Stimulated activated CD8-positive, alpha-beta memory T cell treated with anti-CD3 and anti-CD28 coated beads, Interleukin-4, amount 100 ng/mL, for 48 hours (primary cell): ENCODE data around the gene CCDC12.

Experiments
- DNase-seq: peaks from one replicate; pipeline ENCODE4 v3.0.0-alpha.2; 2020

CCDC12 gene

GRCh38 chr3:46903341-46904302, 72.9 kb downstream of the CCDC12 start:
- DNase-seq: no peak

GRCh38 chr3:46902188-46902631, 74.3 kb downstream of the CCDC12 start:
- DNase-seq: no peak

- no peak for DNase-seq
Measured at GRCh38 chr3:46901591-46902187, 74.9 kb downstream of the CCDC12 start.

DNA sequence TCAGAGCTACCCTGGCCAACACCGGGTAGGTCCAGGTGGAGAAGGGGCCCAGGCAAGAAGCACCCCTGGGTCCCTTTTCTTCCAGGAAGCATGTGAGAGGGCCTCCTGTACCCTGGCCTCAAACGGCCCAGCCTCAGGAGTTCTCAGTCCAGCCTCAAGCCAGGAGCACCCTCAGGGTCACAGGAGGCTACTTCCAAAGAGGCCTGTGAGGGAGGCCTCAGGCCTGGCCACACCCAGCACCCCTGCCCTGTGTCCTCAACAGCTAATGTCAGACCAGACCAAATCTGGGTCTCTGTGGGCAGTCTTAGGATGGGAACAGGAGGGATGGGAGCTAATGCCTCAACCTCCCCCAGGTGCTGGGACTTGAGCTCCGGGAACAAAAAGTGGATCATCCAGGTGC, 75.5 kb downstream of the CCDC12 start:
- DNase-seq: no peak

GRCh38 chr3:46900356-46900755, 76.2 kb downstream of the CCDC12 start:
- no peak for DNase-seq

DNA sequence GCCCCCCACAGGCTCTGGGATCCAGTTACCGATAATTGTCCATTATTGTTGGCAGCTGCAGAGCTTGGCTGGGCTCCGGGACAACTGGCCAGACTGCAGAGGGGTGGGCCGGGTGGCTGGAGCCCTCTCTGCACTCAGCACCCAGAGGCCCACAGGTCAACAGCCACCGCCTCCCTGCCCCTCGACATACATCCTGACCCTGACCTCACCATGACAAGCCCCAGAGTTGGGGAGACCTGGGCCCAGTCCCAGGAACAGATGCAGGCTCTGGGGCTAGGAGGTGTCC, 76.6 kb downstream of the CCDC12 start:
- no peak for DNase-seq

DNA sequence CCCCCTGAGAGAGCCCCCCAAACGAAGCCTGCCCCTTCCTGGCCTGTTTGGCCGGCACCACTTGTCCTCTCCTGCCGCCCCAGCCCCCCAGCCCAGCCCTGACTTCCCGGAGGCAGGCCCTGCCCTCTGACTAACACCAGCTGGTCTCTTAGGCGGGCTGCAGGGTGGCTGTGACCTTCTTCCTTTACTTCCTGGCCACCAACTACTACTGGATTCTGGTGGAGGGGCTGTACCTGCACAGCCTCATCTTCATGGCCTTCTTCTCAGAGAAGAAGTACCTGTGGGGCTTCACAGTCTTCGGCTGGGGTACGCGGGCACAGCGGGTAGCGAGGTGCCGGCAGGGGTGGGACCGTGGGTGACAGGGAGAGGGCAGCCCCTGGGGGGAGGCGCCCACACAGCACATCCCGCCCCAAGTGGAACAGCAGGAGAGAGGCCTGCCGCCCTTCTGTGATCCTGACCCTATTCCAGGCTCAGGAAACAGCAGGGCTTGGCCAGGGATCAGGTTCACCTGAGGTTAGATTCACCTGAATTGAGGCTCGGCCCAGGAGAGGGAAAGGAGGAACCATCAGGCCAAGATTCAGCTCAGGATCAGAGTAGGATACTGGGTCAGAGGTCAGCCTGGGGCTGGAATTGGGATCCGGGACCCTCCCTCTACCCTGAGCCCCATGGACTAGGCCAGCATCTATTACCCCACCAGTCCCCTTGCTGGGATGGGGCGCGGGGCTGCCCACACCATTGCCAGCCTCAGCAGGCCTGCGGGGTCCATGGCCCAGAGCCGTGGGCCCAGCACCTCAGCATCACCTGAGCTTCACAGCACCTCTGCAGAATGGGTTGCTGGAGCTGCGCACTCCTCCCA, 77.2 kb downstream of the CCDC12 start:
- no peak for DNase-seq

GRCh38 chr3:46898321-46899150, 78.0 kb downstream of the CCDC12 start:
- no peak for DNase-seq

GRCh38 chr3:46897829-46898320, 78.7 kb downstream of the CCDC12 start:
- DNase-seq: no peak

DNA sequence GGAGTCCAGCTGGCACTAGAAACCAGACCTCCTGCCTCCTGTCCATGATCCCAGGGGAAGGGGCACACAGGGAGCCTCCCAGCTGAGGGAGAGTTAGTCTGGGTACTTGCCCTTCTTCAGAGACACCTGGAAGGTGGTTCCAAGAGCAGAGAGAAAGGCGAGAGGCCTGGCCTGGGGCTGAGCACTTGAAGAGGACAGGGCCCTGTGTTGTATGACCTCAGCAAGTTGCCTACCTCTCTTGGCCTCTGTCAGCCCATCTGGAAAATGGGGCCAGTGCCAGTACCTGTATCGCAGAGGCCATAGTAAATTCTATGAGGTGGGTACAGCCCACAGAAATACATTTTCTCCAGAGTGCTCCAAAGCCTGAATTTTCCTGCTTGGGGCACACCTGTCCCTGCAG, 79.5 kb downstream of the CCDC12 start:
- DNase-seq: no peak

- DNase-seq: no peak
Measured at GRCh38 chr3:46896386-46896785, 80.2 kb downstream of the CCDC12 start.

DNA sequence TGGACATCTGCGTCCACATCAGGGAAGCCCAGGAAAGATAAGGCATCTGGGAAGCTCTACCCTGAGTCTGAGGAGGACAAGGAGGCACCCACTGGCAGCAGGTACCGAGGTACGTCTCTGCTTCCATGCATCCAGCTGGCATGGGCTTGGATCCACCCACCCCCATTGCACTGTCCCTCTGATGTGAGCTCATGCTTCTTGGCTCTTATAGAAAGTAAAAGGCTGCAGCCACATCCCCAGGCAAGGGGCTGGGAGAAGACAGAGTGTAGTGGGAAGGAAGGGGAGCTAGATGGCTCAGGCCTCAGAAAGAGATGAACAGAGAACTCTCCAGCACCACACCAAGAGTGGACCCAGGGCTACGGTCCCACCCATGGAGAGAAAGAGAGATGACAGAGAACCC, 80.8 kb downstream of the CCDC12 start:
- no peak for DNase-seq

DNA sequence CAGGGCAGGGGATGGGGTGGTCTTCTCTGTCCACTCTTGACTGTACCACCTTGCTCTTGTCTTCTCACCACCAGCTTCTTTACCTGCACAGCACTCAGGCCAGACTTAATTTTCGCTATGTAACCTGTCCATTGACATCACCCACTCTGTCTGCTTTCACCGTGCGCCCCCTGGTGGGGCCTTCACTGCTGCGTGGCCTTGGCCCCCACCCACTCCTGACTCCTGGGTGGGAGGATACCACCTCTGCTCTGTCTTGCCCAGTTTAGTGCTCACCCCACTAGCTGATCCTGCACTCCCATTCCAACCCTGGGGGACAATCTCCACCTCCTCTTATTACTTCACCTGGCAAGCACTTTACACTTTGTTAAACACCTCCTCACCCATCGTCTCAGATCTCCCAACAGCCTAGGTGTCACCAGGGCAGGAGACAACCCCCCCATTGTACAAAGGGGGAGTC, 81.3 kb downstream of the CCDC12 start:
- peak; percentile 90 for DNase-seq

DNA sequence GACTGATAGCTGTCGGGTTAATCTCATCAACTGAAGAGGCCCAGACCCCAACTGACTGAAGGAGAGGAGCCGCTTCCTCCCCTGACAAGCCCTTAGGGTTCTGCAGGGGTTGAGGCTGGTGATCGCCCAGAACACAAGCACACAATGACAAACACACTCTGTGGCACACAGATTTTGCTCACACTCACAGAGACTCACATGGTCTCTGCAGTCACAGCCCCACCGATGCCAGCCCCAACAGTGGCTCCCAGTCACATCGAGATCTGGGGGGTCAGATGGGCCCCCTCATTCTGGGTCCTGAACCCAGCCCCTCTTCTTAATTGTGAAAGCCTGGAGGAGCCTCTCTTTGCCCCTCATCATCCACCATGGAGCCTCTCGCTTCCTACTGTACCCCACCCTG, 82.3 kb downstream of the CCDC12 start:
- no peak for DNase-seq

- DNase-seq: no peak
Measured at GRCh38 chr3:46893763-46894162, 82.8 kb downstream of the CCDC12 start.

DNA sequence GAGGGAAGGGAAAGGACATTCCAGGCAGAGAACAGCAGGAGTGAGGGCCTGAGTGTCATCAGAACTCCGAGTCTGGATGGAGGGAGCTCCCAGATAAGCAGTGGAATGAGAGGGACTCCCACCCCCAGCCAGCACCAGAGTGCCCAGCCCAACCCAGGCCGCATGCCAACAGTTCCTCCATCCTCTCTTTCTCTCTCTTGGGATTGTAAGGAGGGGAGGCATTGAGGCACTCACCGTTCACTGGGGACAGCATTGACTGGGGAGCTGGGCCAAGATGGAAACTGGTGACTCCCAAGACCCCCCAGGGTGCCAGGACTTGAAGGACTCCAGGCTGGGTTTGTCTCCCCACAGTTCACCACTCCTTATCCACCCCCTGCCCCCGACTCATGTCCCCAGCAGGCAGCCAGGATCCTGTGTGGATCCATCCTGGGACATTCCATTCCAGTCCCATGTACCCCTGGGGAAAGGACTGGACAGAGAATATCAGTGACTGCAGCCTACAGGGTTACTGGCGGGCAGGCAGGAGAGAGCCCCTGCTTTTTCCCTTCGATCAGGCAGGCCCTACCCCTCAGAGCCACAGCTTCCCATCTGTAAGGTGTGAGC, 83.3 kb downstream of the CCDC12 start:
- no peak for DNase-seq

GRCh38 chr3:46892285-46893145, 84.0 kb downstream of the CCDC12 start:
- peak; percentile 38 for DNase-seq

GRCh38 chr3:46891132-46891531, 85.4 kb downstream of the CCDC12 start:
- DNase-seq: no peak

GRCh38 chr3:46890132-46890531, 86.4 kb downstream of the CCDC12 start:
- no peak for DNase-seq

DNA sequence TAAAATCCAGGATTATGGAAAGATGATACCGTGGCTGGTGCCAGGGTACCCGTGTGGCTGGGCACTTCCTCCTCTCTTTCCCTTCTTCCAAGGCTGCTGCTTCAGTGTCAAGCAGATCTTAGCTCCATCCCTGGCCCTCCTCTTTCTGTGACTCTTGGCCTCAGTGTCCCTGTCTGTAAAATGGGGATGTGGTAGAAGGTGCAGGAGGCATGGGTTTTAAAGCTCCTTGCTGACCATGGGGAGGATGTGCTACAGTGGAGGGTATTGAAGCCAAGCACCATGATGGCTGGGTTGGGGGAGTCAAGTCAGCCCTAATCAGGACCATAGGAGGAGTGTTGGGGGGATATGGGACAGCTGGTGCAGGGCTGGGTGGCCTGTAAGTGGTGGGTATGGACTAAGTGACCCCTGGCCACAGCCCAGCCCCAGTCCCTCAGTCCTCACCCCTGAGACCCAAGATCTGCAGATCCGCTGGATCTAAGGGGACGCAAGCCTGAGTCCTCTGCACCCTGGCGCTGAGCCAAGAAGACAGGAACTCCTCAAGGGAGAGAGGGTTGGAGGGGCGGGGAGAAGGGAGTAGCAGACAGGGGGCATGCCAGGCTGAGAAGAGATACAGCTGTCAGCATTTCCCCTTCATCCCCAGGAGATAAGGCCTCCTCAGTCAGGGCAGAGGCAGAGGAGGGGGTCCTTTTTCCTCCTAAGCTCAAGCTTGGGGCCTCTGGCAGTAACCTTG, 87.0 kb downstream of the CCDC12 start:
- no peak for DNase-seq
